Frontal cortex (tissue), 4 donors: Measurements from ENCODE around the gene ISLR. TPM values are rescaled to one million over a fixed set of nuclear protein-coding genes. Genes with fewer than 3 reads are reported as not detected.

Source experiments
- DNase-seq, 2 donors: peaks; one replicate each; pipeline ENCODE4 v3.0.0; 2012; ENCODE audit warnings: low spot score in 2 of 2
- FAIRE-seq: peaks from 2 replicates; lab custom pipeline; 2012; peaks lifted over from hg19 to GRCh38; lab: Jason Lieb, UNC
- total RNA-seq: library from RNA; depleted of rRNA; stranded (reverse); fragments of >200 nt; gene quantifications from one replicate; pipeline ENCODE4 v1.2.3, GENCODE V29; 2014
- donor health status: control.
- donor health status: control.
- donor health status: control.

The ISLR gene
- total RNA-seq, 1 donor from 2014 or later, result 12.6 TPM

GRCh38 chr15:74208901-74209559 is 35.5 kb downstream of the ISLR start:
- FAIRE-seq, result no peak

GRCh38 chr15:74209560-74209958 is 36.0 kb downstream of the ISLR start:
- FAIRE-seq (no peak), DNase-seq (no peak)

More at GRCh38 chr15:74208901-74209559, 35.5 kb downstream of the ISLR start:
- no peak for DNase-seq

GRCh38 chr15:74209997-74210671 is 36.6 kb downstream of the ISLR start:
- no peak for DNase-seq
- FAIRE-seq, result no peak

- FAIRE-seq, result no peak
- no peak for DNase-seq
Observed at GRCh38 chr15:74210729-74211128, 37.2 kb downstream of the ISLR start.

GRCh38 chr15:74211656-74212055 is 38.1 kb downstream of the ISLR start:
- FAIRE-seq (no peak), DNase-seq (no peak)

- DNase-seq (no peak), FAIRE-seq (no peak)
Observed at GRCh38 chr15:74212494-74212893, 39.0 kb downstream of the ISLR start.

- FAIRE-seq, result no peak
Observed at GRCh38 chr15:74213858-74214284, 40.4 kb downstream of the ISLR start.

GRCh38 chr15:74214324-74215021 is 41.0 kb downstream of the ISLR start:
- DNase-seq, result no peak
- FAIRE-seq, result no peak

More at GRCh38 chr15:74213858-74214284, 40.4 kb downstream of the ISLR start:
- DNase-seq, result no peak

- DNase-seq (no peak), FAIRE-seq (no peak)
Observed at GRCh38 chr15:74215958-74216357, 42.4 kb downstream of the ISLR start.

GRCh38 chr15:74216949-74217348 is 43.4 kb downstream of the ISLR start:
- DNase-seq (no peak), FAIRE-seq (no peak)

- FAIRE-seq, result no peak
- no peak for DNase-seq
Observed at GRCh38 chr15:74217907-74218885, 44.7 kb downstream of the ISLR start.

GRCh38 chr15:74220475-74221248 is 47.2 kb downstream of the ISLR start:
- no peak for DNase-seq
- no peak for FAIRE-seq

GRCh38 chr15:74221399-74222239 is 48.1 kb downstream of the ISLR start:
- no peak for FAIRE-seq

GRCh38 chr15:74222240-74223119 is 49.0 kb downstream of the ISLR start:
- DNase-seq (no peak), FAIRE-seq (no peak)

More at GRCh38 chr15:74221399-74222239, 48.1 kb downstream of the ISLR start:
- DNase-seq, result no peak

GRCh38 chr15:74225928-74226327 is 52.4 kb downstream of the ISLR start:
- no peak for FAIRE-seq
- DNase-seq, result no peak
